GM23248 (cell line): Measurements from ENCODE around the gene PTPRN2. TPM values are rescaled to one million over a fixed set of nuclear protein-coding genes. Genes with fewer than 3 reads are reported as not detected.

Experiments used
- DNase-seq: peaks from one replicate; pipeline ENCODE4 v3.0.0-alpha.2; 2015
- H2AFZ ChIP-seq: fragments of 200-600 bp; sonication (generic); 2 replicates; pipeline ENCODE4 v1.6.1; 2016; ENCODE audit warnings: antibody characterized with exemption
- H3F3A ChIP-seq: fragments of 200-600 bp; sonication (generic); 2 replicates; pipeline ENCODE4 v1.6.1; 2016; ENCODE audit warnings: mild to moderate bottlenecking, antibody characterized with exemption, mixed run types; ENCODE audit not compliant: insufficient read depth
- H3K27ac ChIP-seq: fragments of 200-600 bp; sonication (generic); 2 replicates; pipeline ENCODE4 v1.5.1; 2016; ENCODE audit warnings: mild to moderate bottlenecking
- H3K27me3 ChIP-seq: fragments of 200-600 bp; sonication (generic); replicated peaks from 2 replicates; pipeline ENCODE4 v1.6.1; 2016; ENCODE audit warnings: mild to moderate bottlenecking; ENCODE audit not compliant: insufficient read depth
- H3K36me3 ChIP-seq: fragments of 200-600 bp; sonication (generic); 2 replicates; pipeline ENCODE4 v1.6.1; 2016; ENCODE audit warnings: low read depth, mild to moderate bottlenecking
- H3K4me1 ChIP-seq: fragments of 200-600 bp; sonication (generic); 2 replicates; pipeline ENCODE4 v1.6.1; 2016; ENCODE audit warnings: mild to moderate bottlenecking; ENCODE audit not compliant: insufficient read depth
- H3K4me2 ChIP-seq: fragments of 200-600 bp; sonication (generic); one replicate; pipeline ENCODE4 v1.6.1; 2016; ENCODE audit warnings: mild to moderate bottlenecking; ENCODE audit not compliant: unreplicated experiment
- H3K4me3 ChIP-seq: fragments of 200-600 bp; sonication (generic); 2 replicates; pipeline ENCODE4 v1.5.1; 2016; ENCODE audit warnings: mild to moderate bottlenecking
- H3K79me2 ChIP-seq: fragments of 200-600 bp; sonication (generic); 2 replicates; pipeline ENCODE4 v1.6.1; 2016; ENCODE audit warnings: mild to moderate bottlenecking; ENCODE audit not compliant: insufficient read depth
- H3K9ac ChIP-seq: fragments of 200-600 bp; sonication (generic); 2 replicates; pipeline ENCODE4 v1.6.1; 2016; ENCODE audit warnings: mild to moderate bottlenecking
- H3K9me2 ChIP-seq: fragments of 200-600 bp; sonication (generic); 2 replicates; pipeline ENCODE4 v1.6.1; 2016; ENCODE audit warnings: mixed run types, mild to moderate bottlenecking, moderate library complexity; ENCODE audit not compliant: insufficient read depth
- H3K9me3 ChIP-seq: fragments of 200-600 bp; sonication (generic); one replicate; pipeline ENCODE4 v1.6.1; 2017; ENCODE audit warnings: low read depth
- H4K20me1 ChIP-seq: fragments of 200-600 bp; sonication (generic); 2 replicates; pipeline ENCODE4 v1.6.0; 2016; ENCODE audit not compliant: insufficient read depth
- EZH2 ChIP-seq: fragments of 200-600 bp; sonication (generic); IDR thresholded peaks from 2 replicates; pipeline ENCODE4 v1.6.1; 2018; ENCODE audit warnings: antibody characterized with exemption, mild to moderate bottlenecking; ENCODE audit not compliant: insufficient read depth, poor library complexity, severe bottlenecking
- EZH2phosphoT487 ChIP-seq: fragments of 200-600 bp; sonication (generic); IDR thresholded peaks from 2 replicates; pipeline ENCODE4 v1.6.1; 2018; ENCODE audit warnings: antibody characterized with exemption, moderate library complexity, mild to moderate bottlenecking, low read depth; ENCODE audit not compliant: insufficient read depth
- WGBS, 2 experiments: methylation state at CpG; one replicate each; pipeline ENCODE4 v1.1.6; 2015 to 2017; ENCODE audit warnings: low lambda C conversion rate in 2 of 2, low coverage in 1 of 2; ENCODE audit errors: missing lambda C conversion rate in 2 of 2; 5-methylcytosine and 5-hydroxymethylcytosine counted together
- in situ Hi-C: fragments of 300-500 bp; cut with MboI; formaldehyde crosslinking; loops from 2 replicates; pipeline ENCODE4 v1.15.0; 2020
- polyA plus RNA-seq: library from polyadenylated mRNA; unstranded; fragments of >200 nt; fragmentation: Nextera tagmentation; extraction: Ambion mirVana; gene quantifications from 2 replicates; pipeline ENCODE4 v1.2.1, GENCODE V29; 2016
- total RNA-seq: library from RNA; depleted of rRNA; stranded (reverse); fragments of >200 nt; shearing (Covaris generic); gene quantifications from 2 replicates; pipeline ENCODE4 v1.2.3, GENCODE V29; 2014

PTPRN2 gene
- total and polyA plus RNA-seq, 2 experiments from 2014 or later, result 0.13 TPM; not detected in 1

DNA sequence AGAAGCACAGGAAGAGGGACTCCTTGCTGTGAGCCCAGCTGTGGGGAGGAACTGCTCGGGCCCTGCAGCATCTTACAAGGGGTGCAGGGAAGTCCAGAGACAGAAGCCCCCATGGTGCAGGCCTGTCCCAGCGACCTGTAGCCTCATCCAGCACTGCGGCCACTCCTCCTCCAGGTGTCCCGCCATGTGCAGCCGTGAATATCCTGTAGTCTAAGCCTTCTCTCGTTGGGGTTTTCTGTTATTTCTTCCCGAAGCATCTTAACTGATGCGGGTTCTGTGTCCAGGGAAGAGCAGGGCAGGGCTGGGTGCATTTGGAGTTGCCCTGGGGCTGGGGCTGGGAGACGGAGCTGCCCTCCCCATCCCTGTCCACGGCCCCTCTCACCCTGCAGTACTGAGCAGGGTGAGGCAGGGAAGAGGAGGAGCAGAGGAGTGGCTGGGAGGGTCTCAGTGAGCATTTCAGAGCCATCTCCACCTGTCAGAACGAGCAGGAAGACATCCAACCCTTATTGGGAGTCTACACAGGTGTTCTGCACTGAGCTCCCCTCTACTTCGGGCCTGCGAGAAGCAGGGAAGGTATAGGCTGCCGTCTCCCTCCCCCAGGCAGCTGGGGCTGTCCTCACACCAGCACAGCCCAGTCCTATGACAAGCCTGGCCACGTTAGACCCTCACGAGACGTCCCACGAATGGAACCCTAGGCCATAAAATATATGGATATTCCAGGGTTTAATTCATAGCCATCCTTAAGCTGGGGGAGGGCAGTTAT lies 756.3 kb downstream of the PTPRN2 start:
- Histone ChIP-seq H3K4me1 (no peaks in the 10 kb centered on the region), H3F3A (no peaks in the 10 kb centered on the region), H3K4me3 (no peak overlapping the region), H3K27ac (no peak overlapping the region), H3K79me2 (no peaks in the 10 kb centered on the region), H2AFZ (no peak overlapping the region), H3K27me3 (no peaks in the 10 kb centered on the region), H3K9me3 (no peaks in the 10 kb centered on the region), H3K9ac (no peak overlapping the region), H3K36me3 (no peaks in the 10 kb centered on the region), H4K20me1 (no peaks in the 10 kb centered on the region), H3K4me2 (no peak overlapping the region), H3K9me2 (no peaks in the 10 kb centered on the region)
- in situ Hi-C loops, result no loop called here
- no peak for DNase-seq
- TF ChIP-seq EZH2phosphoT487, result no peak
- no peak for TF ChIP-seq EZH2
- 23 to 26% methylated on average over 18 of the region's 18 CpGs for WGBS, 2 experiments

DNA sequence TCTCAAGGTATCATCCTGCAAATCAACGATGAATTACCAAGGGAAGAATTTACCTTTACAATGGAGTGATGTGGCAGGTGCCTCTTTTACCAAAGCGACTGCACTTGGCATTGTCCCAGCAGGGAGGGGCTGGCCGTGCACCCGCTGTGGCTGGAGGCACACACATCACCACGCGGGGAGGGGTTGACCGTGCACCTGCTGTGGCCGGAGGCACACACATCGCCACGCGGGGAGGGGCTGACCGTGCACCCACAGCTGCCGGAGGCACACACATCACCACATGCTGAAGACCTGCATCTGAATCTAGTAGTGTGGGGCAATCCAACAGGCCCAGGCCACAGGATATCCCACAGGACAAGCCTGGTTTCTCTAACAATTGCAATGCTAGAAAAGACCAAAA lies 757.3 kb downstream of the PTPRN2 start:
- no peak overlapping the region for H3K9ac ChIP-seq
- no peaks in the 10 kb centered on the region for H3K9me2 ChIP-seq
- TF ChIP-seq EZH2 (no peak), EZH2phosphoT487 (no peak)
- H3K36me3 ChIP-seq, result no peaks in the 10 kb centered on the region
- H3K27me3 ChIP-seq, result no peaks in the 10 kb centered on the region
- no peak overlapping the region for H3K27ac ChIP-seq
- no peak overlapping the region for H3K4me3 ChIP-seq
- no peaks in the 10 kb centered on the region for H3K79me2 ChIP-seq
- H2AFZ ChIP-seq, result no peak overlapping the region
- in situ Hi-C loops, result no loop called here
- whole genome bisulfite sequencing, 2 experiments, result 49 to 54% methylated on average over 11 to 13 of the region's 13 CpGs
- no peaks in the 10 kb centered on the region for H3K4me1 ChIP-seq
- no peaks in the 10 kb centered on the region for H3F3A ChIP-seq
- H3K4me2 ChIP-seq, result no peak overlapping the region
- no peaks in the 10 kb centered on the region for H3K9me3 ChIP-seq
- no peak for DNase-seq
- no peaks in the 10 kb centered on the region for H4K20me1 ChIP-seq

- no peaks in the 10 kb centered on the region for H3K79me2 ChIP-seq
- H3K27me3 ChIP-seq, result no peaks in the 10 kb centered on the region
- DNase-seq, result no peak
- in situ Hi-C loops, result no loop called here
- no peaks in the 10 kb centered on the region for H3K36me3 ChIP-seq
- no peak overlapping the region for H3K4me2 ChIP-seq
- H3K4me3 ChIP-seq, result no peak overlapping the region
- TF ChIP-seq EZH2, result no peak
- no peak for TF ChIP-seq EZH2phosphoT487
- no peaks in the 10 kb centered on the region for H3K9me3 ChIP-seq
- no peaks in the 10 kb centered on the region for H3F3A ChIP-seq
- H3K9me2 ChIP-seq, result no peaks in the 10 kb centered on the region
- WGBS, 2 experiments, result 48 to 53% methylated on average over 15 of the region's 15 CpGs
- no peak overlapping the region for H2AFZ ChIP-seq
- H3K4me1 ChIP-seq, result no peaks in the 10 kb centered on the region
- no peak overlapping the region for H3K27ac ChIP-seq
- no peaks in the 10 kb centered on the region for H4K20me1 ChIP-seq
- H3K9ac ChIP-seq, result no peak overlapping the region
Measured at GRCh38 chr7:157829491-157829890, 758.1 kb downstream of the PTPRN2 start.

GRCh38 chr7:157828881-157829280 lies 758.7 kb downstream of the PTPRN2 start:
- Histone ChIP-seq H3K79me2 (no peaks in the 10 kb centered on the region), H4K20me1 (no peaks in the 10 kb centered on the region), H3F3A (no peaks in the 10 kb centered on the region), H3K27ac (no peak overlapping the region), H3K27me3 (no peaks in the 10 kb centered on the region), H3K4me3 (no peak overlapping the region), H3K9ac (no peak overlapping the region), H2AFZ (no peak overlapping the region), H3K4me1 (no peaks in the 10 kb centered on the region), H3K9me2 (no peaks in the 10 kb centered on the region), H3K36me3 (no peaks in the 10 kb centered on the region), H3K9me3 (no peaks in the 10 kb centered on the region), H3K4me2 (no peak overlapping the region)
- TF ChIP-seq EZH2phosphoT487 (no peak), EZH2 (no peak)
- in situ Hi-C loops, result no loop called here
- no peak for DNase-seq
- 81 to 90% methylated on average over 14 of the region's 14 CpGs for WGBS, 2 experiments
